ENCODE results near the gene SOX13. TPM values are rescaled to one million over a fixed set of nuclear protein-coding genes. Genes with fewer than 3 reads are reported as not detected.

The SOX13 gene
- total RNA-seq, 1 experiment from 2014 or later, result 35.6 TPM

DNA sequence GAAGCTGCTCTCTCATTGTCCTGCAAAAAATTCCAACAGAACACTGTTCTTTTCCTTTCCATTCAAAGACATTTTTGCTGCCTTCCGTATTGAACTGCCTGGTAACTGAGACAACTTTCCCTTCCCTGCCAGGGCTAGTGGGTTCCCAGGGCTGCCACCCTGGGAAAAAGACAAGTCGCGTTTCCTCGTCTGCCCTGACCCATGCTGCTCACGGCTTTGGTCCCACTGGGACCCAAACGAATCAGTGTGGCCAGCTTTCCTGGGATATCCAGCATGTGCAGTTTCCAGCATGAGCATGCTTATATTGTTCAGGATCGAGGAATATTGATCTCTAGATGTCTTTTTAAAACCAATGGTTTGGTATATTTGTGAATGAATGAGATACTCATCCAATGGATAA is 18.2 kb downstream of the SOX13 start:
- no peaks in the 10 kb centered on the region for H3K36me3 ChIP-seq (ENCODE audit: control insufficient read depth in 1 of 2, insufficient read depth in 2 of 2, low read length in 2 of 2)
- H4K20me1 ChIP-seq (ENCODE audit: insufficient read depth), result no peaks in the 10 kb centered on the region
- H2AFZ ChIP-seq (ENCODE audit: low read depth, low read length, poor library complexity, severe bottlenecking), result no peak overlapping the region
- intact Hi-C loops (cut with micrococcal nuclease), result no loop called here
- no peak overlapping the region for H3K4me2 ChIP-seq (ENCODE audit: low read length)
- H3K4me1 ChIP-seq (ENCODE audit: control insufficient read depth in 1 of 2, insufficient read depth in 2 of 2, low read length in 2 of 2), result peaks cover 21 to 33% of the 10 kb centered on the region in 2 experiments
- no peak for DNase-seq (ENCODE audit: low read depth, low spot score)
- no peak overlapping the region for H3K27ac ChIP-seq (ENCODE audit: low read depth, low read length)
- H3K9me3 ChIP-seq (ENCODE audit: control insufficient read depth in 1 of 2, insufficient read depth in 1 of 2, low read depth in 1 of 2, low read length in 2 of 2), result no peaks in the 10 kb centered on the region
- no peak overlapping the region for H3K4me3 ChIP-seq (replicated peaks in 1 of 2; ENCODE audit: low read depth in 1 of 2, low read length in 2 of 2)
- CTCF ChIA-PET, result no interaction called here
- RAD21 ChIA-PET (ENCODE audit: low non-redundant PET in 1 of 2, low total read pairs in 2 of 2, uncharacterized antibody in 2 of 2, unreplicated experiment in 2 of 2), result no interaction called here
- TF ChIP-seq, protein P1, sequence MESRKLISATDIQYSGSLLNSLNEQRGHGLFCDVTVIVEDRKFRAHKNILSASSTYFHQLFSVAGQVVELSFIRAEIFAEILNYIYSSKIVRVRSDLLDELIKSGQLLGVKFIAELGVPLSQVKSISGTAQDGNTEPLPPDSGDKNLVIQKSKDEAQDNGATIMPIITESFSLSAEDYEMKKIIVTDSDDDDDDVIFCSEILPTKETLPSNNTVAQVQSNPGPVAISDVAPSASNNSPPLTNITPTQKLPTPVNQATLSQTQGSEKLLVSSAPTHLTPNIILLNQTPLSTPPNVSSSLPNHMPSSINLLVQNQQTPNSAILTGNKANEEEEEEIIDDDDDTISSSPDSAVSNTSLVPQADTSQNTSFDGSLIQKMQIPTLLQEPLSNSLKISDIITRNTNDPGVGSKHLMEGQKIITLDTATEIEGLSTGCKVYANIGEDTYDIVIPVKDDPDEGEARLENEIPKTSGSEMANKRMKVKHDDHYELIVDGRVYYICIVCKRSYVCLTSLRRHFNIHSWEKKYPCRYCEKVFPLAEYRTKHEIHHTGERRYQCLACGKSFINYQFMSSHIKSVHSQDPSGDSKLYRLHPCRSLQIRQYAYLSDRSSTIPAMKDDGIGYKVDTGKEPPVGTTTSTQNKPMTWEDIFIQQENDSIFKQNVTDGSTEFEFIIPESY (IDR thresholded peaks at IDR 0.05; ENCODE audit: extremely low read depth, insufficient replicate concordance, low read length), result no peak
- TF ChIP-seq ELF1 (IDR thresholded peaks at IDR 0.05; ENCODE audit: borderline replicate concordance, low read depth) (no peak), CEBPB (IDR thresholded peaks at IDR 0.05; ENCODE audit: low read depth) (no peak), RAD21 (IDR thresholded peaks at IDR 0.05; ENCODE audit: low read depth) (no peak)
- TF ChIP-seq, protein P2, sequence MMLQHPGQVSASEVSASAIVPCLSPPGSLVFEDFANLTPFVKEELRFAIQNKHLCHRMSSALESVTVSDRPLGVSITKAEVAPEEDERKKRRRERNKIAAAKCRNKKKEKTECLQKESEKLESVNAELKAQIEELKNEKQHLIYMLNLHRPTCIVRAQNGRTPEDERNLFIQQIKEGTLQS (IDR thresholded peaks at IDR 0.05), result no peak
- H3K79me2 ChIP-seq (ENCODE audit: insufficient read depth, low read length), result peaks cover 34% of the 10 kb centered on the region; the same call in 1 of the 2 replicates
- H3K27me3 ChIP-seq (ENCODE audit: insufficient read depth, low read length), result no peaks in the 10 kb centered on the region
- H3K9ac ChIP-seq (ENCODE audit: low read length), result no peak overlapping the region
- ATAC-seq, result no peak
- no peaks in the 10 kb centered on the region for H3K9me2 ChIP-seq (ENCODE audit: insufficient read depth)
- POLR2A ChIA-PET, result no interaction called here
- no TSS peak for BruUV-seq (replicated peaks)

DNA sequence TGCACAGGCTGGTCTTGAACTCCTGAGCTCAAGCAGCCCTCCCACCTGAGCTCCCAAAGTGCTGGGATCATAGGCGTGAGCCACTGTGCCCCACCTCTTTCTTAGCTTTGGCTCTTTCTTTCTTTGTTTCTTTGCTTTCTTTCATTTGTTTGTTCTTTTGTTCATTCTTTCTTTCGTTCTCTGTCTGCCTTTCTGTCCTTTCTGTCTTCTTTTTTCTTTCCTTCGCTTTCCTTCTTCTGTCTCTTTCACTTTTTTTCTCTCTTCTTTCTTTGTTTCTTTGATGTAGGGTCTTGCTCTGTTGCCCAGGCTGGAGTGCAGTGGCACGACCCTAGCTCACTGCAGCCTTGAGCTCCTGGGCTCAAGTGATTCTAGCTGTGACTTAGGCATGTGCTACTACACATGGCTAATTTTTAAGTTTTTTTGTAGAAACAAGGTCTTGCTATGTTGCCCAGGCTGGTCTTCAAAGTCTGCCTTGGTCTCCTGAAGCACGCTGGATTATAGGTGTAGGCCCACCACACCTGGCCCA is 18.9 kb downstream of the SOX13 start:
- H3K4me1 ChIP-seq (ENCODE audit: control insufficient read depth in 1 of 2, insufficient read depth in 2 of 2, low read length in 2 of 2), result peaks cover 23 to 37% of the 10 kb centered on the region in 2 experiments
- H3K27ac ChIP-seq (ENCODE audit: low read depth, low read length), result no peak overlapping the region
- BruUV-seq (replicated peaks), result no TSS peak
- no peak for ATAC-seq
- ChIA-PET POLR2A (no interaction called here), RAD21 (ENCODE audit: low non-redundant PET in 1 of 2, low total read pairs in 2 of 2, uncharacterized antibody in 2 of 2, unreplicated experiment in 2 of 2) (no interaction called here), CTCF (no interaction called here)
- no peaks in the 10 kb centered on the region for H4K20me1 ChIP-seq (ENCODE audit: insufficient read depth)
- intact Hi-C loops (cut with micrococcal nuclease), result no loop called here
- no peaks in the 10 kb centered on the region for H3K36me3 ChIP-seq (ENCODE audit: control insufficient read depth in 1 of 2, insufficient read depth in 2 of 2, low read length in 2 of 2)
- no peak overlapping the region for H2AFZ ChIP-seq (ENCODE audit: low read depth, low read length, poor library complexity, severe bottlenecking)
- H3K9me3 ChIP-seq (ENCODE audit: control insufficient read depth in 1 of 2, insufficient read depth in 1 of 2, low read depth in 1 of 2, low read length in 2 of 2), result no peaks in the 10 kb centered on the region
- no peaks in the 10 kb centered on the region for H3K9me2 ChIP-seq (ENCODE audit: insufficient read depth)
- H3K9ac ChIP-seq (ENCODE audit: low read length), result no peak overlapping the region
- H3K4me3 ChIP-seq (replicated peaks in 1 of 2; ENCODE audit: low read depth in 1 of 2, low read length in 2 of 2), result no peak overlapping the region
- DNase-seq (ENCODE audit: low read depth, low spot score), result no peak
- H3K79me2 ChIP-seq (ENCODE audit: insufficient read depth, low read length), result peaks cover 38% of the 10 kb centered on the region; the same call in 1 of the 2 replicates
- H3K4me2 ChIP-seq (ENCODE audit: low read length), result no peak overlapping the region
- no peaks in the 10 kb centered on the region for H3K27me3 ChIP-seq (ENCODE audit: insufficient read depth, low read length)
- no peak for TF ChIP-seq ELF1 (IDR thresholded peaks at IDR 0.05; ENCODE audit: borderline replicate concordance, low read depth)
- TF ChIP-seq ZNF274 (IDR thresholded peaks at IDR 0.05; ENCODE audit: low read depth, low read length), result no peak
- TF ChIP-seq POLR2AphosphoS5 (IDR thresholded peaks at IDR 0.05; ENCODE audit: low read depth, low read length), result no peak
- TF ChIP-seq EGR1 (IDR thresholded peaks at IDR 0.05; ENCODE audit: low read depth), result no peak
- TF ChIP-seq, protein P3, sequence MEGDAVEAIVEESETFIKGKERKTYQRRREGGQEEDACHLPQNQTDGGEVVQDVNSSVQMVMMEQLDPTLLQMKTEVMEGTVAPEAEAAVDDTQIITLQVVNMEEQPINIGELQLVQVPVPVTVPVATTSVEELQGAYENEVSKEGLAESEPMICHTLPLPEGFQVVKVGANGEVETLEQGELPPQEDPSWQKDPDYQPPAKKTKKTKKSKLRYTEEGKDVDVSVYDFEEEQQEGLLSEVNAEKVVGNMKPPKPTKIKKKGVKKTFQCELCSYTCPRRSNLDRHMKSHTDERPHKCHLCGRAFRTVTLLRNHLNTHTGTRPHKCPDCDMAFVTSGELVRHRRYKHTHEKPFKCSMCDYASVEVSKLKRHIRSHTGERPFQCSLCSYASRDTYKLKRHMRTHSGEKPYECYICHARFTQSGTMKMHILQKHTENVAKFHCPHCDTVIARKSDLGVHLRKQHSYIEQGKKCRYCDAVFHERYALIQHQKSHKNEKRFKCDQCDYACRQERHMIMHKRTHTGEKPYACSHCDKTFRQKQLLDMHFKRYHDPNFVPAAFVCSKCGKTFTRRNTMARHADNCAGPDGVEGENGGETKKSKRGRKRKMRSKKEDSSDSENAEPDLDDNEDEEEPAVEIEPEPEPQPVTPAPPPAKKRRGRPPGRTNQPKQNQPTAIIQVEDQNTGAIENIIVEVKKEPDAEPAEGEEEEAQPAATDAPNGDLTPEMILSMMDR (IDR thresholded peaks at IDR 0.05 in 2 of 3, conservative IDR thresholded peaks at IDR 0.05 in 1 of 3; ENCODE audit: borderline replicate concordance in 1 of 3, insufficient read depth in 1 of 3, low read depth in 2 of 3, low read length in 2 of 3), result no peak
- no peak for TF ChIP-seq RAD21 (IDR thresholded peaks at IDR 0.05; ENCODE audit: low read depth)
- TF ChIP-seq, protein P1 (IDR thresholded peaks at IDR 0.05; ENCODE audit: extremely low read depth, insufficient replicate concordance, low read length), result no peak
- no peak for TF ChIP-seq EZH2 (IDR thresholded peaks at IDR 0.05)
- TF ChIP-seq YY1 (IDR thresholded peaks at IDR 0.05; ENCODE audit: extremely low read depth, insufficient replicate concordance, low read depth, low read length), result no peak
- TF ChIP-seq, protein P4, sequence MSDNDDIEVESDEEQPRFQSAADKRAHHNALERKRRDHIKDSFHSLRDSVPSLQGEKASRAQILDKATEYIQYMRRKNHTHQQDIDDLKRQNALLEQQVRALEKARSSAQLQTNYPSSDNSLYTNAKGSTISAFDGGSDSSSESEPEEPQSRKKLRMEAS (IDR thresholded peaks at IDR 0.05), result no peak
- TF ChIP-seq FOSL1 (IDR thresholded peaks at IDR 0.05; ENCODE audit: low read depth), result no peak
